DMS 273 treated with DMSO at 0.1 percent for 48 hours (cell line): ENCODE results near the gene OR4K15.
"Not testable (repeated sequence)": the region's sequence is repeated elsewhere in the genome, so short reads cannot be mapped to it uniquely, and the experiment has no call there.

ENCODE experiments used
- DNase-seq: peaks from one replicate; lab custom pipeline; 2025; lab: John Stamatoyannopoulos, UW

The OR4K15 gene

DNA sequence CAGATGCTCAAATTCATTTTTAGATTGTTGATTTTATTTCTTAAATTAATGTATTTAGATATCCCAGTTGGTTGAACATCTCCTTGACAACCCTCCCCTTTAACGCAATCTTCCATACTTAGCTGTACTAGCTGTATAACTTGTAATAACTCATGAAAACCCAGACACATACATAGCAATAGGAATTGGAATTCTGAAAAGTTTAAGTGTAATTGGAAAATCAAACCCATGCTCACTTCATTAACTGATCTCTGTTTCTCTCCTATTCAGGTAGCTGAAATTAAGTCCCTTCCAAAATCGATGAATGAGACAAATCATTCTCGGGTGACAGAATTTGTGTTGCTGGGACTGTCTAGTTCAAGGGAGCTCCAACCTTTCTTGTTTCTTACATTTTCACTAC is at the start of gene OR4K15:
OR4K15 (plus strand) TSS at position 301 of the 400 bp plus-strand sequence; CDS start at position 301, 0 bp downstream.
- no peak for DNase-seq

DNA sequence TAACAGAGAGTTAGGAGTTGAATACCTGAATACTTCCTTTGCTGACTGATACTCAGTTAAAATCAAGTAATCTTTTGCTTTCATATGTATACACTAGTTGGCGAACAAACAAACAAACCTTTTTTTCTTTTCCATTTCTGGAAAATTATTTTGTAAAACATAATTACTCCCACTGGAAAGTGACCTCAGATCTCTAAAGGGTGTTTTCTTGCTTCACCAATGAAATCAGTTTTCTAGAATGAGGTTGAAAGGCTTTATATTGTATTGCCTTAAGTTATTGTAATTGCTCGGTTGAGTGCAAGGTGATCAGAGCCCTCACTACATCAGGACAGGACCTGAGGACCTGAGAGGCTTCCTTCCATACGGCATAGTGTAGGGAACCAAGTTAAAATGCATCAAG is 44.8 kb upstream of the OR4K15 start, which contains the start of gene OR4K1:
OR4K1 (plus strand) TSS at position 301 of the 400 bp plus-strand sequence. CDS start 4,750 bp downstream, outside the sequence.
- no peak for DNase-seq

GRCh38 chr14:19941668-19942067 is 33.7 kb upstream of the OR4K15 start:
- no peak for DNase-seq

DNA sequence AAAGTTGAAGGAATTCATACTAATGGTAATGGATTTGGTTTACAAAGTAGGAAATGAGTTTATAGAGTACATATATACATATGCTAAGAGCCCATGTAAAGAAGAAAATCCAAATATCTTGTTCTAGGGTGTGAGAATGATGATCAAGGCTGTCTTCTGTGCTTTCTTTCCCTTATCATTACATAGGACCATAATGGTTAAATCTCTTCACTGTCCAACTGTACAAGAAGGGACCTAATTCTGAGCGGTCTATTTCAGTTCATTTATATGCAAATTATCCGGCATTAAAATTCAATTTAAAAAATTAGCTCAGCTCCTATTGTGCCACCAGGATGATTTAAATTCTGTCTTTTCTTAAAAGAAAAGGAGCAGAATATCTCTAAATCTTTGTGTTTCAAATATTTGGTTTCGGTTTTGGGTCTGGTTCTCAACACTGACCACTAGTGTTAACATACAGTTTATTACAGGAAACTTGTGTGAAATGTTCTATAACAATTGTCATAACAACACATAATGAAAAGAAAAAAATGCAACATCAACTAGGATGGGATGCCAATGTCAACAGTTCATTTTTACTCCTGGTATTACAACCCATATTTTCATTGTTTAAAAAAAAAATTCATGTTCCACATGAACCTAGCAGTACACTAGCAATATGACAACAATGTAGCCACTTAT is 27.8 kb upstream of the OR4K15 start:
- no peak for DNase-seq

- no peak for DNase-seq
Observed at GRCh38 chr14:19949218-19949617, 26.2 kb upstream of the OR4K15 start.

GRCh38 chr14:19969735-19970134 is 5.7 kb upstream of the OR4K15 start:
- not testable (repeated sequence) for DNase-seq

DNA sequence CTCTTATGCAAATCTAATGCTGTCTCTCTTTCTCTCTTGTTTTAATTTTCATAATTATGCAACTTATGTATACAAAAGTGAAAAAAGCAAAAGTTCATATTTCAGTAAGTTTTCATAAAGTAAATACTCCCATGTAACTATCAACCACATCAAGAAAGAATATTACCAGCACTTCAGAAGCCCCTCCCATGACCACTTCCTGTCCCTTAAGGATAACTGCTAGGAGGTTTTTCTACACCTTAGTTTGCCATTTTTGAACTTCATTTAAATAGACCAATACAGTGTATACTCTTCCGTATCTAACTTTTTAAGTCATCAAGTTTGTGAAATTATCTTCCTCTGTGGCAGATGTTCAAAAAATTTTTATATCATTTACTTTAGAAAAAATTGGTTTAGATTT is 547 bp upstream of the OR4K15 start:
- no peak for DNase-seq

GRCh38 chr14:19993438-19993837 is 18.0 kb downstream of the OR4K15 start:
- no peak for DNase-seq

- DNase-seq = no peak
Observed at GRCh38 chr14:20001863-20002262, 26.5 kb downstream of the OR4K15 start, which contains the start of gene OR4Q2. Gene OR4Q2 (plus strand): TSS chr14:20002163.

- no peak for DNase-seq
Observed at GRCh38 chr14:20002319-20002718, 26.9 kb downstream of the OR4K15 start.

DNA sequence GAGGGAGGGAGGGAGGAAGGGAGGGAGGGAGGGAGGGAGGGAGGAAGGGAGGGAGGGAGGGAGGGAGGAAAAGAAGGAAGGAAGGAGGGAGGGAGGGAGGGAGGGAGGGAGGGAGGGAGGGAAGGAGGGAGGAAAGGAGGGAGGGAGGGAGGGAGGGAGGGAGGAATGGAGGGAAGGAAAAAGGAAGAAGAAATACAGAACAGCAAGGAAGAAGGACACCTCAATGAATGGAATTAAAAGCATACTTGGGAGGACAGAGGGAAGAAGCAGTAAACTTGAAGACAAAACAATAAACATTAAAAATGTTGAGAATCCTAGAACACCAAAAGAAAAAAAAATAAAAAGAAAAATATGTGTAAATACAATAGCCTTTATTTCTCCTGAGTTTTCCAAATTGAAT is 32.8 kb downstream of the OR4K15 start:
- DNase-seq = no peak

GRCh38 chr14:20019257-20019865 is 44.0 kb downstream of the OR4K15 start, which contains the start of gene OR4K14:
Gene OR4K14 (minus strand): TSS chr14:20019307. CDS start chr14:20015193, 4,114 bp downstream.
- DNase-seq = no peak
